PFSK-1 (cell line): ENCODE results near the gene LRRC32.

Source experiments
- FOXP2 ChIP-seq: optimal IDR thresholded peaks from 2 replicates; pipeline ENCODE3; 2011; ENCODE audit warnings: borderline replicate concordance, control low read depth, inconsistent platforms; ENCODE audit not compliant: insufficient read depth; ENCODE audit errors: extremely low read length, extremely low read depth
- POLR2AphosphoS5 ChIP-seq: IDR thresholded peaks from 2 replicates; pipeline ENCODE4 v1.6.1; 2012; ENCODE audit warnings: low read depth, mild to moderate bottlenecking, control low read depth, low read length, moderate library complexity
- TAF1 ChIP-seq: IDR thresholded peaks from 2 replicates; pipeline ENCODE4 v1.6.1; 2012; ENCODE audit warnings: low read length, control low read depth, borderline replicate concordance; ENCODE audit not compliant: insufficient read depth
- TF ChIP-seq, protein P1 (sequence below), 2 experiments: IDR thresholded peaks; 2 replicates each; pipeline versions ENCODE4 v1.6.1 to v1.8.0; 2011 to 2012; ENCODE audit warnings: low read depth in 2 of 2, low read length in 2 of 2, control low read depth in 1 of 2, inconsistent platforms in 1 of 2, mild to moderate bottlenecking in 1 of 2, moderate library complexity in 1 of 2; ENCODE audit not compliant: insufficient read depth in 1 of 2

DNA sequence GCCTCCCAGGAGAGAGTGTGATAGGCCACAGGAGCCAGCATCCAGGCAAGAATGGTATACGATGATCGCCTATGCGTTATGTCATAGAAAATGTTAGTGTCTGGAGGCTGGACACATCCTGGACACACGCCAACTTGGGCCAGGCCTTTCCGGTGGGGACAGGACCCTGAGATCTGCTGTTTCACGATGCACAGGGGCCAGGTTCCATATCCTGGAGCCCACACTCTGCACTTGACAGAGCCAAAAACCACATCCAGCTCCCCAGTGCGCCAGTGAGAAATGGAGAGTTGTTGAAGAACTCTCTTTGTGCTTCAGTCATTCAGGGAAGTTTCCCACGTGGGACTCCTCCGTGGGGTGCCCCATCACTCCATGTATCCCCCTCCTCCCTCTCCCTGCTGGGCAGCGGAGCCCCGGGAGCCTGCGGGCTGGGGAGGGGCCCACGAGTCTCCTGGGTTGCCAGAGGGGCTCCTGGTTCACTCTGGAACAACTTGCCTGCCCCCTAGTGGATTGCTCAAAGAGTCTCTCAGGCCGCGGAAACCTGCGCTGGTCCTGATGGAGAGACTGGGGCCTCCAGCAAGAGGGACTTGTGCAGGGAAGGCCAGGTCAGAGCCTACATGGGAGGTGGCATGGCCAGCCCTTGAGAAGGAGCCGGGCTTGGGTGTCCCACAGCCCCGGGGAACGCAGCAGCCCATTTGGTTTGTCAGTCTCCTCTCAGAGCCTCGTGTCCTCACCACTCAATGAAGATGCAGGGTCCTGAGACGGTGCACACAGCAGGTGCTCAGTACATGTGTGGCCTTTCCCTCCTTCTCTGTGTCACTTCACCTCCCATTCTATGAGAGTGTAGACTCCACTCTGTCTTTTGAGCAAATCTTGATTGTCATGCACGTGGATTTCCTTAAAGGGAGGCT is 10.2 kb upstream of the LRRC32 start:
- TF ChIP-seq TAF1 (no peak), POLR2AphosphoS5 (no peak), FOXP2 (no peak)
- TF ChIP-seq, protein P1, sequence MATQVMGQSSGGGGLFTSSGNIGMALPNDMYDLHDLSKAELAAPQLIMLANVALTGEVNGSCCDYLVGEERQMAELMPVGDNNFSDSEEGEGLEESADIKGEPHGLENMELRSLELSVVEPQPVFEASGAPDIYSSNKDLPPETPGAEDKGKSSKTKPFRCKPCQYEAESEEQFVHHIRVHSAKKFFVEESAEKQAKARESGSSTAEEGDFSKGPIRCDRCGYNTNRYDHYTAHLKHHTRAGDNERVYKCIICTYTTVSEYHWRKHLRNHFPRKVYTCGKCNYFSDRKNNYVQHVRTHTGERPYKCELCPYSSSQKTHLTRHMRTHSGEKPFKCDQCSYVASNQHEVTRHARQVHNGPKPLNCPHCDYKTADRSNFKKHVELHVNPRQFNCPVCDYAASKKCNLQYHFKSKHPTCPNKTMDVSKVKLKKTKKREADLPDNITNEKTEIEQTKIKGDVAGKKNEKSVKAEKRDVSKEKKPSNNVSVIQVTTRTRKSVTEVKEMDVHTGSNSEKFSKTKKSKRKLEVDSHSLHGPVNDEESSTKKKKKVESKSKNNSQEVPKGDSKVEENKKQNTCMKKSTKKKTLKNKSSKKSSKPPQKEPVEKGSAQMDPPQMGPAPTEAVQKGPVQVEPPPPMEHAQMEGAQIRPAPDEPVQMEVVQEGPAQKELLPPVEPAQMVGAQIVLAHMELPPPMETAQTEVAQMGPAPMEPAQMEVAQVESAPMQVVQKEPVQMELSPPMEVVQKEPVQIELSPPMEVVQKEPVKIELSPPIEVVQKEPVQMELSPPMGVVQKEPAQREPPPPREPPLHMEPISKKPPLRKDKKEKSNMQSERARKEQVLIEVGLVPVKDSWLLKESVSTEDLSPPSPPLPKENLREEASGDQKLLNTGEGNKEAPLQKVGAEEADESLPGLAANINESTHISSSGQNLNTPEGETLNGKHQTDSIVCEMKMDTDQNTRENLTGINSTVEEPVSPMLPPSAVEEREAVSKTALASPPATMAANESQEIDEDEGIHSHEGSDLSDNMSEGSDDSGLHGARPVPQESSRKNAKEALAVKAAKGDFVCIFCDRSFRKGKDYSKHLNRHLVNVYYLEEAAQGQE (IDR thresholded peaks at IDR 0.05; ENCODE audit: insufficient read depth in 1 of 2, low read depth in 2 of 2, low read length in 2 of 2), result no peak
